Uterus (tissue), 2 donors: Measurements from ENCODE around the gene ARHGEF7.

Experiments
- CTCF ChIP-seq, 4 experiments: fragments of 200-600 bp in 2 of 4; fragments of 450-650 bp in 2 of 4; sonication (generic) in 2 of 4; IDR thresholded peaks; one replicate each; pipeline ENCODE4 v1.5.1; 2016 to 2019; ENCODE audit warnings: antibody characterized with exemption in 4 of 4, mild to moderate bottlenecking in 2 of 4, moderate library complexity in 1 of 4
- POLR2A ChIP-seq, 2 donors: fragments of 450-650 bp; IDR thresholded peaks; one replicate each; pipeline ENCODE4 v1.6.1; 2016; ENCODE audit warnings: antibody characterized with exemption in 2 of 2, mild to moderate bottlenecking in 1 of 2, moderate library complexity in 1 of 2

- TF ChIP-seq CTCF (IDR thresholded peaks at IDR 0.05) (no peak), POLR2A (IDR thresholded peaks at IDR 0.05) (no peak)
These were observed 221.6 kb downstream of the ARHGEF7 start for GRCh38 chr13:111336666-111337065.
